MM.1S (cell line): ENCODE data around the gene GABARAP.

ENCODE experiments used
- CTCF ChIP-seq: fragments of 300-600 bp; sonication (generic); IDR thresholded peaks from 2 replicates; pipeline ENCODE4 v1.5.1; 2016; ENCODE audit warnings: antibody characterized with exemption, low read length, mixed read lengths
- EZH2 ChIP-seq: fragments of 300-600 bp; sonication (generic); optimal IDR thresholded peaks from 2 replicates; pipeline ENCODE3; 2017; ENCODE audit warnings: low read depth, mild to moderate bottlenecking, antibody characterized with exemption, low read length, mixed read lengths

- TF ChIP-seq CTCF (no peak), EZH2 (no peak)
Measured at GRCh38 chr17:7226721-7227710, 15.2 kb downstream of the GABARAP start.
